Ascending aorta (tissue), 2 donors: ENCODE data around the gene RIT2. TPM values are rescaled to one million over a fixed set of nuclear protein-coding genes. Genes with fewer than 3 reads are reported as not detected.

ENCODE experiments used
- DNase-seq, 2 donors: peaks; one replicate each; pipeline ENCODE4 v3.0.0-alpha.2; 2019; ENCODE audit warnings: low spot score in 2 of 2
- H3K27ac ChIP-seq, 2 donors: fragments of 200-600 bp; sonication (generic); one replicate each; pipeline ENCODE4 v1.5.1; 2016 to 2017; ENCODE audit warnings: mild to moderate bottlenecking in 1 of 2
- H3K27me3 ChIP-seq: fragments of 200-600 bp; sonication (generic); one replicate; pipeline ENCODE4 v1.5.1; 2017
- H3K36me3 ChIP-seq, 2 donors: fragments of 200-600 bp; sonication (generic); one replicate each; pipeline ENCODE4 v1.5.1; 2016
- H3K4me1 ChIP-seq, 2 donors: fragments of 200-600 bp; sonication (generic); one replicate each; pipeline ENCODE4 v1.5.1; 2016 to 2017; ENCODE audit warnings: mild to moderate bottlenecking in 1 of 2
- H3K4me3 ChIP-seq, 2 donors: fragments of 200-600 bp; sonication (generic); one replicate each; pipeline ENCODE4 v1.5.1; 2016 to 2017; ENCODE audit warnings: mild to moderate bottlenecking in 1 of 2
- H3K9me3 ChIP-seq, 2 donors: fragments of 200-600 bp; sonication (generic); one replicate each; pipeline ENCODE4 v1.5.1; 2016
- intact Hi-C: fragments of 100-400 bp; cut with DNase I; formaldehyde crosslinking; loops from one replicate; pipeline ENCODE4 v1.15.1; 2023
- total RNA-seq: library from RNA; depleted of rRNA; stranded (reverse); fragments of >200 nt; gene quantifications from one replicate; pipeline ENCODE4 v1.1.0, GENCODE V29; 2016
- TF ChIP-seq, protein P1 (sequence below), 3 experiments: fragments of 200-600 bp in 2 of 3; fragments of 450-650 bp in 1 of 3; sonication (generic) in 2 of 3; IDR thresholded peaks; one replicate each; pipeline ENCODE4 v1.5.1; 2016 to 2019; ENCODE audit warnings: antibody characterized with exemption in 3 of 3, mild to moderate bottlenecking in 1 of 3, moderate library complexity in 1 of 3

Gene RIT2
- total RNA-seq, 1 donor from 2014 or later: not detected

DNA sequence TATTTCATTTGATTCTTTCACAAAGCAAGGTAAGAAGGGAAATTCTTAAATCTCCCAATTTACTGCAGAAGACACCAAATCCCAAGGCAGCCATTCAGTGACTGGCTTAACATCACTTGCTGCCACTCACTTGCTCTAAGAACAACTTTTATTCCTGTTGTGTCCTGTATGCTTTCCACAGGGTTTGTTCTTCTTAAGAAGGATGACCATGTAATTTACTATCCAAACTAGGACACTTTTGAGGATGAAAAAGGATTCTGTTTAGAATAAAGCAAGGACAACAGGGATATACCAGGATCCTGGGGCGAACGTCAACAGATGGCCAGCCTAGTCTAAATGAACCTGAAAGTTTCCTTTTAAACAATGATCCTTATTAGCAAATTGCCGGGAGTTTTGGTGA is 34.8 kb downstream of the RIT2 start:
- Histone ChIP-seq H3K36me3 (no peaks in the 10 kb centered on the region), H3K27me3 (no peaks in the 10 kb centered on the region), H3K27ac (no peak overlapping the region), H3K4me3 (no peak overlapping the region), H3K4me1 (no peaks in the 10 kb centered on the region), H3K9me3 (no peaks in the 10 kb centered on the region)
- intact Hi-C loops: no loop called here
- TF ChIP-seq, protein P1, sequence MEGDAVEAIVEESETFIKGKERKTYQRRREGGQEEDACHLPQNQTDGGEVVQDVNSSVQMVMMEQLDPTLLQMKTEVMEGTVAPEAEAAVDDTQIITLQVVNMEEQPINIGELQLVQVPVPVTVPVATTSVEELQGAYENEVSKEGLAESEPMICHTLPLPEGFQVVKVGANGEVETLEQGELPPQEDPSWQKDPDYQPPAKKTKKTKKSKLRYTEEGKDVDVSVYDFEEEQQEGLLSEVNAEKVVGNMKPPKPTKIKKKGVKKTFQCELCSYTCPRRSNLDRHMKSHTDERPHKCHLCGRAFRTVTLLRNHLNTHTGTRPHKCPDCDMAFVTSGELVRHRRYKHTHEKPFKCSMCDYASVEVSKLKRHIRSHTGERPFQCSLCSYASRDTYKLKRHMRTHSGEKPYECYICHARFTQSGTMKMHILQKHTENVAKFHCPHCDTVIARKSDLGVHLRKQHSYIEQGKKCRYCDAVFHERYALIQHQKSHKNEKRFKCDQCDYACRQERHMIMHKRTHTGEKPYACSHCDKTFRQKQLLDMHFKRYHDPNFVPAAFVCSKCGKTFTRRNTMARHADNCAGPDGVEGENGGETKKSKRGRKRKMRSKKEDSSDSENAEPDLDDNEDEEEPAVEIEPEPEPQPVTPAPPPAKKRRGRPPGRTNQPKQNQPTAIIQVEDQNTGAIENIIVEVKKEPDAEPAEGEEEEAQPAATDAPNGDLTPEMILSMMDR (IDR thresholded peaks at IDR 0.05): no peak
- DNase-seq: no peak

DNA sequence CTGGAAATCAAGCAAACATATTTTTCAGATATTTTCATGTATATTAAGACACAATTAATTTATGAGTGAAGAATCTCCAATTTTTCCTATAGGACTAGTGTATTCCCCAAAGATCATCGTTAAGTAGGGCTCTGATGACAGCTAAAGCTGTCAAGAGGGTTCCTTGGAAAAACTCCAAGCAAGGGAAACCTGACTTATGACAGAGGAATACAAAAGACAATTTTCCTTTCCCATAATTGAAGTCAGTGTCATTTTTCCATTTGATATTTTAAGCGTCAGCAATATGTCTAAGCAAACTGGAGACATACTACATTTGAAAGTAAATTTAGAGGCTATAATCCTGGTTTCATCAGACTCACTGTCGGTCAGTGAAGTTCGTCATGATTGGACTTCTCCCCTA is 36.1 kb downstream of the RIT2 start:
- Histone ChIP-seq H3K4me1 (no peaks in the 10 kb centered on the region), H3K4me3 (no peak overlapping the region), H3K27me3 (no peaks in the 10 kb centered on the region), H3K36me3 (no peaks in the 10 kb centered on the region), H3K27ac (no peak overlapping the region), H3K9me3 (no peaks in the 10 kb centered on the region)
- intact Hi-C loops: no loop called here
- no peak for DNase-seq
- TF ChIP-seq, protein P1 (IDR thresholded peaks at IDR 0.05): no peak

DNA sequence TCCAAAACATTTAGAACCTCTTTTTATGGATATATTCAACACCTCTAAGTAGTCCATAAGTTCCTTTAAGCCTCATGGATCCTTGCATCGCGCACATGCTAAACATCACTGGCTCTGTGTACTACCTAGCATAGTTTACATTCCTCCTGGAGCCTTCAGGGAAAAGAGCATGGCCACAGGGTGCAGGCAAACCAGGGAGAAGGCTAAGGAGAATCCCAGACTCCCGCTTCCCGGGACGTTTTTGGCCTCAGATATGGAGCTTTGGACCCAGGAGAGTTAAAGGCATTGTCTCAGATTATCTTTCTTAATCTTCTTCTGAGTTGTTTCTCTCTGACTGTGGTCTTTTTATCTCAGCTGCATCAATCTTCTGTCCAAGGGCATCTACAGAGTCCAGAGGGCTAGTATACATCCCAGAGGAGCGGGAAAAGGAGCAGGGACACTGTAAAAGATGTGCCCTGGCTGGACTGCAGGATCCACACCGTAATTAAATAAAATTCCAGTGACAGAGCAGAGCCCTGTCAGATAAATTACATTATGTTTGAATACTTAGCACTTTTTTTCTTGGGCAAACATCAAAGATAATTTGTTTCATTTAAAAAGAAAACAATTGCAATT is 36.9 kb downstream of the RIT2 start:
- H3K27me3 ChIP-seq: no peaks in the 10 kb centered on the region
- H3K4me1 ChIP-seq: no peaks in the 10 kb centered on the region
- H3K36me3 ChIP-seq: no peaks in the 10 kb centered on the region
- H3K9me3 ChIP-seq: no peaks in the 10 kb centered on the region
- intact Hi-C loops: no loop called here
- DNase-seq: no peak
- no peak overlapping the region for H3K4me3 ChIP-seq
- H3K27ac ChIP-seq: no peak overlapping the region
- TF ChIP-seq, protein P1 (IDR thresholded peaks at IDR 0.05): no peak

DNA sequence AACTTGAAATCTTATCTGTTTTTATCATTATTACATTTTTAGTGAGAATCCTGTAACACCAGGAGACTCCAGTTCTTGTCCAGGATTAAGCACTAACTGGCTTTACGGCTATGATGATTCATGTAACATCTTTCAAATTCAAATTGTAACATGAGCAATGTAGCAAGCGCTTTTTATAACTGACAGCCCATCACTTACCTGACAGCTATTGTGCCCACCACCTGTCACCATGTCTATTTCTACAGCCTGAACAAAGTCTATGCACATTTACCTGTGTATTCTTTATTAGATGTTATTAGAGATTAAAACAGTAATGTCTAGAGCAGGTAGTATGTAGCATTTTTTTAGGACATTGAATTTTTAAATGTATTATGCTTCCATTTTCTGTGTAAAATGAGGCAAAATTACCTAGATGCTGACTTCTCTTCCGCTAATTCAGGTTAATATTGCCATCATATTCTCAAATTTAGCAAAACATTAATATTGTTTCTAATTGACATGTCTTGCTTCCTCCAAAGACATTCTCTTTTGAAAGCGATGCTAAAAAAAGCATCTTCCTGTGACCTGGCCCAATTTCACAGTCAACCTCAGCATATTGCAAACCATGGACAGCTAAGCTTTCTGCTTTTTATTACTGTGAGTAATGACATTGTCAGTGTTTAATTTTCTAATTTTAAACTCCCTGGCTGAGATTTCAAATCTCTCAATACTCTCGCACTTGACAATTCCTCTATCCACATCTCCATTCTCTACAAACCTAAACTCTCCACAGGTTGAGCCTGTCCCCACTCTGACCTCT is 37.8 kb downstream of the RIT2 start:
- no peaks in the 10 kb centered on the region for H3K36me3 ChIP-seq
- TF ChIP-seq, protein P1 (IDR thresholded peaks at IDR 0.05): no peak
- no peaks in the 10 kb centered on the region for H3K9me3 ChIP-seq
- no peak overlapping the region for H3K27ac ChIP-seq
- no peaks in the 10 kb centered on the region for H3K4me1 ChIP-seq
- H3K4me3 ChIP-seq: no peak overlapping the region
- H3K27me3 ChIP-seq: no peaks in the 10 kb centered on the region
- intact Hi-C loops: no loop called here
- no peak for DNase-seq

DNA sequence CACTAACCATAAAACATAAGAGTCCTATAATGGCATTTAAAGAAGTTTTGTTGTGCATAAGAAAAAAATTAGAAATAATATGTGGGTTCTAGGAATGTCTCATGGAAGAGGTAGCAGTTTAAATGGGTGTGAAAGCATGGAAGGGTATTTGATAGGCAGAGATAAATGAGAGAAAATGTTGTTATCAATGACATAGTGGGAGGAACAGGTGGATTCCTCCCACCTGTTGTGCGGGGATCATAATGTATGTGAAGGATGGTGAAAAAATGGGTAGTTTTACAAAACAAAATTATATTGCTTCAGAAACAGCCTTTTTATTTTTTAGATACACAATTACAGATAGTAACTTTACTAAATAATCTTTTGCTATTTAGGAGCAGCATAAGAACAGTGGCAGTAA is 41.7 kb downstream of the RIT2 start:
- H3K27me3 ChIP-seq: no peaks in the 10 kb centered on the region

More for the DNA sequence above, 41.7 kb downstream of the RIT2 start:
- Histone ChIP-seq H3K36me3 (no peaks in the 10 kb centered on the region), H3K9me3 (no peaks in the 10 kb centered on the region), H3K4me3 (no peak overlapping the region), H3K27ac (no peak overlapping the region), H3K4me1 (no peaks in the 10 kb centered on the region)
- DNase-seq: no peak
- TF ChIP-seq, protein P1 (IDR thresholded peaks at IDR 0.05): no peak
- intact Hi-C loops: no loop called here
